ENCODE measurements around the gene MRPL12.
"Not testable (repeated sequence)": the region's sequence is repeated elsewhere in the genome, so short reads cannot be mapped to it uniquely, and the experiment has no call there.

The MRPL12 gene

GRCh38 chr17:81716674-81716996 lies 13.5 kb downstream of the MRPL12 start:
- DNase-seq (ENCODE audit: low read depth), result no peak

- no peak for DNase-seq (ENCODE audit: low read depth)
These were observed 14.0 kb downstream of the MRPL12 start for GRCh38 chr17:81717049-81717765.

- no peak for DNase-seq (ENCODE audit: low read depth)
These were observed 14.6 kb downstream of the MRPL12 start for GRCh38 chr17:81717766-81718089.

GRCh38 chr17:81719410-81720266 lies 16.5 kb downstream of the MRPL12 start:
- DNase-seq (ENCODE audit: low read depth), result no peak

GRCh38 chr17:81720267-81721071 lies 17.3 kb downstream of the MRPL12 start:
- no peak for DNase-seq (ENCODE audit: low read depth)

- DNase-seq (ENCODE audit: low read depth), result no peak
These were observed 19.3 kb downstream of the MRPL12 start for GRCh38 chr17:81722184-81723120.

- DNase-seq (ENCODE audit: low read depth), result peak; percentile 7
These were observed 20.6 kb downstream of the MRPL12 start for GRCh38 chr17:81723651-81724209.

- no peak for DNase-seq (ENCODE audit: low read depth)
These were observed 22.3 kb downstream of the MRPL12 start for GRCh38 chr17:81725439-81725838.

GRCh38 chr17:81726004-81726403 lies 22.8 kb downstream of the MRPL12 start:
- DNase-seq (ENCODE audit: low read depth), result no peak

GRCh38 chr17:81727324-81728031 lies 24.3 kb downstream of the MRPL12 start:
- DNase-seq (ENCODE audit: low read depth), result no peak

- DNase-seq (ENCODE audit: low read depth), result peak; percentile 78
These were observed 30.6 kb downstream of the MRPL12 start for GRCh38 chr17:81733507-81734404.

- no peak for DNase-seq (ENCODE audit: low read depth)
These were observed 31.5 kb downstream of the MRPL12 start for GRCh38 chr17:81734405-81735263.

- peak; percentile 50 for DNase-seq (ENCODE audit: low read depth)
These were observed 32.3 kb downstream of the MRPL12 start for GRCh38 chr17:81735264-81736102.

GRCh38 chr17:81737947-81738800 lies 35.0 kb downstream of the MRPL12 start:
- DNase-seq (ENCODE audit: low read depth), result no peak

- DNase-seq (ENCODE audit: low read depth), result no peak
These were observed 35.7 kb downstream of the MRPL12 start for GRCh38 chr17:81738801-81739393.

- DNase-seq (ENCODE audit: low read depth), result not testable (repeated sequence)
These were observed 36.4 kb downstream of the MRPL12 start for GRCh38 chr17:81739593-81739992.
